ENCODE data around the gene SHISA5. TPM values are rescaled to one million over a fixed set of nuclear protein-coding genes. Genes with fewer than 3 reads are reported as not detected.

The SHISA5 gene
- total RNA-seq, 3 donors from 2014 or later (not counting 1 experiment from before 2014, with no cell fraction given): 211 to 237 (median 218) TPM

GRCh38 chr3:48472923-48473616 is 30.9 kb downstream of the SHISA5 start:
- no peaks in the 10 kb centered on the region for H3K9me3 Mint-ChIP-seq
- H3K4me3 ChIP-seq (ENCODE audit: low read length): peak overlapping the region; percentile 47
- no peaks in the 10 kb centered on the region for H3K9me3 ChIP-seq (ENCODE audit: control insufficient read depth, insufficient read depth, low read length)
- ATAC-seq: peak; percentile 86 to 93 (median 91)
- TF ChIP-seq, protein P1, sequence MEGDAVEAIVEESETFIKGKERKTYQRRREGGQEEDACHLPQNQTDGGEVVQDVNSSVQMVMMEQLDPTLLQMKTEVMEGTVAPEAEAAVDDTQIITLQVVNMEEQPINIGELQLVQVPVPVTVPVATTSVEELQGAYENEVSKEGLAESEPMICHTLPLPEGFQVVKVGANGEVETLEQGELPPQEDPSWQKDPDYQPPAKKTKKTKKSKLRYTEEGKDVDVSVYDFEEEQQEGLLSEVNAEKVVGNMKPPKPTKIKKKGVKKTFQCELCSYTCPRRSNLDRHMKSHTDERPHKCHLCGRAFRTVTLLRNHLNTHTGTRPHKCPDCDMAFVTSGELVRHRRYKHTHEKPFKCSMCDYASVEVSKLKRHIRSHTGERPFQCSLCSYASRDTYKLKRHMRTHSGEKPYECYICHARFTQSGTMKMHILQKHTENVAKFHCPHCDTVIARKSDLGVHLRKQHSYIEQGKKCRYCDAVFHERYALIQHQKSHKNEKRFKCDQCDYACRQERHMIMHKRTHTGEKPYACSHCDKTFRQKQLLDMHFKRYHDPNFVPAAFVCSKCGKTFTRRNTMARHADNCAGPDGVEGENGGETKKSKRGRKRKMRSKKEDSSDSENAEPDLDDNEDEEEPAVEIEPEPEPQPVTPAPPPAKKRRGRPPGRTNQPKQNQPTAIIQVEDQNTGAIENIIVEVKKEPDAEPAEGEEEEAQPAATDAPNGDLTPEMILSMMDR (IDR thresholded peaks at IDR 0.05): peak; percentile 36
- peak overlapping the region; percentile 95 to 97 for H3K27ac Mint-ChIP-seq
- peaks cover 16% of the 10 kb centered on the region for H3K36me3 ChIP-seq (ENCODE audit: control insufficient read depth, insufficient read depth, low read length)
- peak overlapping the region; percentile 88 for H3K27ac ChIP-seq (ENCODE audit: low read length)
- no peaks in the 10 kb centered on the region for H3K27me3 ChIP-seq (ENCODE audit: control insufficient read depth, insufficient read depth, low read length)
- peaks cover 66% of the 10 kb centered on the region for H3K4me1 ChIP-seq (ENCODE audit: control insufficient read depth, insufficient read depth, low read length)
- intact Hi-C loops (cut with micrococcal nuclease): loop anchor here (1.0 to 2.0 kb wide), 2 partner anchors 26 to 33 kb away; partner anchors contain the start of genes ATRIP, CCDC51 and TMA7
- H3K36me3 Mint-ChIP-seq: no peaks in the 10 kb centered on the region
- 9% methylated on average over 17 of the region's 17 CpGs for WGBS (ENCODE audit: insufficient coverage)
- peaks cover 41 to 53% of the 10 kb centered on the region in 2 donors for H3K4me1 Mint-ChIP-seq
- peak; percentile 83 to 99 for DNase-seq
- H3K4me3 Mint-ChIP-seq: peak overlapping the region; percentile 94
- no peaks in the 10 kb centered on the region for H3K27me3 Mint-ChIP-seq (ENCODE audit: low read depth in 2 of 2)

DNA sequence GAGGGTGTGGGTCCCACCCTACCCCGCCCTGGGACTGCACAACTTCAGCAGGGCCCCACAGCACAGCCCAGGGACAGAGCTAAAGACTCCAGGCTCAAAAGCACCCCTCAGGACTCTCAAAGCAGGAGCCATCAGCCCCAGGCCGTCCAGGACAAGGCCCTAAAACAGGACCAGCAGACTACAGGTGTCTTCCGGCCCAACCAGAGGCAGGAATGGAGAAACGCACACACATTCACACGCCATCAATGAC is 31.4 kb downstream of the SHISA5 start:
- 2% methylated on average over 5 of the region's 5 CpGs for WGBS (ENCODE audit: insufficient coverage)
- Histone ChIP-seq H3K9me3 (ENCODE audit: control insufficient read depth, insufficient read depth, low read length) (no peaks in the 10 kb centered on the region), H3K27me3 (ENCODE audit: control insufficient read depth, insufficient read depth, low read length) (no peaks in the 10 kb centered on the region), H3K4me3 (ENCODE audit: low read length) (peak overlapping the region; percentile 47), H3K36me3 (ENCODE audit: control insufficient read depth, insufficient read depth, low read length) (peaks cover 21% of the 10 kb centered on the region), H3K27ac (ENCODE audit: low read length) (peak overlapping the region; percentile 88), H3K4me1 (ENCODE audit: control insufficient read depth, insufficient read depth, low read length) (peaks cover 66% of the 10 kb centered on the region)
- H3K27me3 Mint-ChIP-seq (ENCODE audit: low read depth in 2 of 2): no peaks in the 10 kb centered on the region
- ATAC-seq: peak in 2 of 3 donors; percentile 32 to 33
- TF ChIP-seq, protein P1 (IDR thresholded peaks at IDR 0.05): no peak
- no peaks in the 10 kb centered on the region for H3K36me3 Mint-ChIP-seq
- H3K9me3 Mint-ChIP-seq: no peaks in the 10 kb centered on the region
- peak overlapping the region; percentile 94 for H3K4me3 Mint-ChIP-seq
- peak overlapping the region; percentile 95 to 97 for H3K27ac Mint-ChIP-seq
- intact Hi-C loops (cut with micrococcal nuclease): loop anchor here (2.0 kb wide), 1 partner anchor 26 kb away; the partner anchor contains the start of gene ATRIP
- DNase-seq: no peak
- H3K4me1 Mint-ChIP-seq: peaks cover 41 to 53% of the 10 kb centered on the region in 2 donors

DNA sequence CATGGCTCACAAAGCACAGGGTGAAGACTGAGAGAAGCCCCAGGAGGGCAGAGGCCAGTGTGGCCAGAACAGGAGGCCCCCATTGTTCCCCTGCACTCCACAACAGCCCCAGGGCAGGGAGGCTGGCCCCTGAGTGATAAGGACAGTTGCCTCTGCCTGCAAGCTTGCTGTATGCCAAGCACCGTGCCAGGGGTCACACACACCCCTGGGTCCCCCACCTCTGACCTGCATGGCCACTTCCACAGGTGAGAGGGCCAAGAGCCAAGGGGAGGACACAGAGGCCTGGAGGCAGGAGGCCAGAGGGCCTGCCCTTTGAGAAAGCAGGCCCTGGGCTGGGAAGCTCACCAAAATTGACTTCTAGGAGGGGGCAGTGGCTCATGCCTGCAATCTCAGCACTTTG is 33.7 kb downstream of the SHISA5 start:
- TF ChIP-seq, protein P1 (IDR thresholded peaks at IDR 0.05): no peak
- no peaks in the 10 kb centered on the region for H3K27me3 ChIP-seq (ENCODE audit: control insufficient read depth, insufficient read depth, low read length)
- H3K4me1 Mint-ChIP-seq: peaks cover 54 to 71% of the 10 kb centered on the region in 2 donors
- DNase-seq (no peak), ATAC-seq (no peak)
- 95% methylated on average over 1 of the region's 1 CpG for WGBS (ENCODE audit: insufficient coverage)
- no peaks in the 10 kb centered on the region for H3K9me3 ChIP-seq (ENCODE audit: control insufficient read depth, insufficient read depth, low read length)
- H3K36me3 Mint-ChIP-seq: no peaks in the 10 kb centered on the region
- peak overlapping the region; percentile 56 for H3K4me3 Mint-ChIP-seq
- no peak overlapping the region for H3K4me3 ChIP-seq (ENCODE audit: low read length)
- H3K27me3 Mint-ChIP-seq (ENCODE audit: low read depth in 2 of 2): no peaks in the 10 kb centered on the region
- H3K27ac ChIP-seq (ENCODE audit: low read length): no peak overlapping the region
- H3K9me3 Mint-ChIP-seq: no peaks in the 10 kb centered on the region
- peaks cover 27% of the 10 kb centered on the region for H3K36me3 ChIP-seq (ENCODE audit: control insufficient read depth, insufficient read depth, low read length)
- intact Hi-C loops (cut with micrococcal nuclease): no loop called here
- peaks cover 81% of the 10 kb centered on the region for H3K4me1 ChIP-seq (ENCODE audit: control insufficient read depth, insufficient read depth, low read length)
- H3K27ac Mint-ChIP-seq: peak overlapping the region; percentile 67 to 97
